Measurements from ENCODE around the gene OPRM1. TPM values are rescaled to one million over a fixed set of nuclear protein-coding genes. Genes with fewer than 3 reads are reported as not detected.

Gene OPRM1
- total and polyA plus RNA-seq, 4 experiments from 2014 or later: not detected

DNA sequence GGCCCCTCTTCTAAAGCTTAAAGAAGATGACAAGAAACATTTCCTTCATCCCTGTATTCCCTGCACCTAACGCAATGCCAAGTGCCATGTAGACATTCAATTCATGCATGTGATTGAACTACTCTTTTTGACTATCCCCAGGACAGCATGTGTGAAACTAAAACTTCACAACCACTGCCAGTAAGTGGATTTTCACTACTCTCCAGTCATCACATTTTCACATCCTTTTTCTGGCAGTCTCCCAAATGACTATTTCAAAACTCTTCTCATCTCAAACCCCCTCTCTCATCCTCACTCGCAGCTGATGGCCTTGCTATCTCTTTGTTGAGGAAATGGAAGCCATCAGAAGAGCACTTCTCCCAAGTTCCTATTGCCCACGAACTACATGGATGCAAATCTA is 122.6 kb downstream of the OPRM1 start:
- H3K4me1 ChIP-seq (ENCODE audit: insufficient read depth, low read length): peaks cover 40% of the 10 kb centered on the region
- no peaks in the 10 kb centered on the region for H3K9me3 ChIP-seq (ENCODE audit: control insufficient read depth in 1 of 2, low read length in 2 of 2)
- DNase-seq: no peak
- Mint-ChIP-seq H3K4me1 (peaks cover 35 to 58% (median 46%) of the 10 kb centered on the region in 4 donors), H3K9me3 (no peaks in the 10 kb centered on the region), H3K36me3 (peaks cover 31 to 50% of the 10 kb centered on the region in 2 donors), H3K4me3 (no peak overlapping the region), H3K27me3 (no peaks in the 10 kb centered on the region), H3K27ac (no peak overlapping the region)
- POLR2A ChIA-PET (ENCODE audit: partially characterized antibody): interaction anchor here (5.5 kb wide), 1 partner anchor 84 kb away, joined by 31 read pairs; no protein-coding TSS in a partner anchor
- no peaks in the 10 kb centered on the region for H3K27me3 ChIP-seq (ENCODE audit: insufficient read depth, low read length)
- H3K36me3 ChIP-seq (ENCODE audit: insufficient read depth, low read length): peaks cover 20% of the 10 kb centered on the region
- no peak overlapping the region for H3K27ac ChIP-seq (ENCODE audit: low read depth, low read length)
- intact Hi-C loops (cut with micrococcal nuclease): no loop called here
- no peak overlapping the region for H3K4me3 ChIP-seq (ENCODE audit: low read length in 2 of 2)
- CTCF ChIA-PET (ENCODE audit: partially characterized antibody): interaction anchor here (5.5 to 11.2 kb wide), 2 partner anchors 9 to 117 kb away, joined by 33 to 323 read pairs; no protein-coding TSS in a partner anchor

DNA sequence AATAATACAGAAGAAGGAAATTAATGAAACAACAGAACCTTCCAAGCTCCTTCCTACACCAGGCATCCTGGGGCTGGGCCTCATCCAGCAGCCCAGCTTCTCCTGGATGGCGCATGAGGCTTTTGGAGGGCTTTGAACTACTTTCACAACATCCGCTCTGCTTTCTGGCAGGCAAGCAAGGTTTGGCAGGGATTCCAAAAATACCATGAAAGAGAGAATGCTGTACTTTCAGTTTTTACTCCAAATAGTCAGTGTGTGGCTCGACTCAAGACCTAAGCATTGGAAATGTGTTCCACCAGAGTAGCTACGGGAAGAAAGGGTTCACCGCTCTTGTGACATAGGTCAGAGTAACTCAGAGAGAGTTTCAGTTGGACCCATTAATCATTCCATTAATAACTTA is 125.4 kb downstream of the OPRM1 start:
- peak overlapping the region in 6 of 7 donors; percentile 22 to 90 (median 70) for H3K27ac Mint-ChIP-seq
- H3K9me3 Mint-ChIP-seq: no peaks in the 10 kb centered on the region
- no peak overlapping the region for H3K27ac ChIP-seq (ENCODE audit: low read depth, low read length)
- H3K36me3 ChIP-seq (ENCODE audit: insufficient read depth, low read length): peaks cover 15% of the 10 kb centered on the region
- H3K27me3 Mint-ChIP-seq: no peaks in the 10 kb centered on the region
- intact Hi-C loops (cut with micrococcal nuclease): no loop called here
- H3K9me3 ChIP-seq (ENCODE audit: control insufficient read depth in 1 of 2, low read length in 2 of 2): no peaks in the 10 kb centered on the region
- peaks cover 23% of the 10 kb centered on the region for H3K4me1 ChIP-seq (ENCODE audit: insufficient read depth, low read length)
- H3K4me3 ChIP-seq (ENCODE audit: low read length in 2 of 2): no peak overlapping the region
- POLR2A ChIA-PET (ENCODE audit: partially characterized antibody): interaction anchor here (1.0 to 1.3 kb wide), 4 partner anchors 7 to 113 kb away, joined by 3 to 4 read pairs (median 4); no protein-coding TSS in a partner anchor
- H3K4me1 Mint-ChIP-seq: peaks cover 23 to 49% (median 33%) of the 10 kb centered on the region in 4 donors
- no peak for DNase-seq
- H3K27me3 ChIP-seq (ENCODE audit: insufficient read depth, low read length): no peaks in the 10 kb centered on the region
- peaks cover 46 to 57% of the 10 kb centered on the region in 2 donors for H3K36me3 Mint-ChIP-seq
- CTCF ChIA-PET (ENCODE audit: partially characterized antibody): interaction anchor here (0.8 to 2.8 kb wide), 6 partner anchors 7 to 113 kb away, joined by 3 to 14 read pairs (median 4); no protein-coding TSS in a partner anchor
- H3K4me3 Mint-ChIP-seq: peak overlapping the region in 2 of 8 donors; percentile 29 to 45

DNA sequence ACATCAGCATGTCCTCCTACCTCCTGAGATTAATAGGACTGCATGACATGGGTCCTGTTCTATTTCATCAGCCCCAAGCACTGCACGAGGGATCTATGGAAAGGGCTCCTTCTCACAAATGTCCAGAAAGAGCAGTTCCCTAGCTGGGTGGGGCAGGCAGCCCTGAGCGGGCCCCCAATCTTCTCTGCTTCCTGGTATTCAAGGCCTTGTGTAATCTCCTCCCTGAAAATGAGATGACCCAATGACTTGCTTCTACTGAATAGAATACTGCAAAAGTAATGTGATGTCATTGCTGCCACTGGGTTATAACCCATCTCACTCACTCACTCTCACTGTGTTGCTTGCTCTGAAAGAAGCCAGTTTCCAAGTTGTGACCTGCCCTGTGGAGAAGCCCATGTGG is 126.4 kb downstream of the OPRM1 start:
- POLR2A ChIA-PET (ENCODE audit: partially characterized antibody): interaction anchor here (1.0 to 1.3 kb wide), 3 partner anchors 8 to 112 kb away, joined by 3 to 4 read pairs (median 4); no protein-coding TSS in a partner anchor
- H3K27ac ChIP-seq (ENCODE audit: low read depth, low read length): no peak overlapping the region
- peaks cover 33% of the 10 kb centered on the region for H3K4me1 ChIP-seq (ENCODE audit: insufficient read depth, low read length)

GRCh38 chr6:154166140-154166539 is 127.1 kb downstream of the OPRM1 start:
- Histone ChIP-seq H3K27ac (ENCODE audit: low read depth, low read length) (no peak overlapping the region), H3K27me3 (ENCODE audit: insufficient read depth, low read length) (no peaks in the 10 kb centered on the region), H3K9me3 (ENCODE audit: control insufficient read depth in 1 of 2, low read length in 2 of 2) (no peaks in the 10 kb centered on the region), H3K4me3 (ENCODE audit: low read length in 2 of 2) (no peak overlapping the region), H3K36me3 (ENCODE audit: insufficient read depth, low read length) (peaks cover 8% of the 10 kb centered on the region), H3K4me1 (ENCODE audit: insufficient read depth, low read length) (peaks cover 39% of the 10 kb centered on the region)
- DNase-seq: no peak
- no peaks in the 10 kb centered on the region for H3K9me3 Mint-ChIP-seq
- ChIA-PET CTCF (ENCODE audit: partially characterized antibody) (interaction anchor here (1.0 to 2.8 kb wide), 7 partner anchors 8 to 111 kb away, joined by 3 to 14 read pairs (median 5); no protein-coding TSS in a partner anchor), POLR2A (ENCODE audit: partially characterized antibody) (interaction anchor here (1.0 kb wide), 1 partner anchor 9 kb away, joined by 3 read pairs; no protein-coding TSS in a partner anchor)
- no peak overlapping the region for H3K4me3 Mint-ChIP-seq
- intact Hi-C loops (cut with micrococcal nuclease): no loop called here
- H3K27me3 Mint-ChIP-seq: no peaks in the 10 kb centered on the region
- peaks cover 33 to 56% (median 39%) of the 10 kb centered on the region in 4 donors for H3K4me1 Mint-ChIP-seq
- peaks cover 45 to 58% of the 10 kb centered on the region in 2 donors for H3K36me3 Mint-ChIP-seq
- peak overlapping the region in 5 of 7 donors; percentile 36 to 90 (median 54) for H3K27ac Mint-ChIP-seq

More for the DNA sequence above, 126.4 kb downstream of the OPRM1 start:
- Mint-ChIP-seq H3K4me1 (peaks cover 33 to 55% (median 39%) of the 10 kb centered on the region in 4 donors), H3K27ac (peak overlapping the region; percentile 48 to 90 (median 63)), H3K9me3 (no peaks in the 10 kb centered on the region), H3K36me3 (peaks cover 46 to 59% of the 10 kb centered on the region in 2 donors), H3K27me3 (no peaks in the 10 kb centered on the region), H3K4me3 (peak overlapping the region in 1 of 8 donors; percentile 33)
- Histone ChIP-seq H3K4me3 (ENCODE audit: low read length in 2 of 2) (no peak overlapping the region), H3K27me3 (ENCODE audit: insufficient read depth, low read length) (no peaks in the 10 kb centered on the region), H3K9me3 (ENCODE audit: control insufficient read depth in 1 of 2, low read length in 2 of 2) (no peaks in the 10 kb centered on the region), H3K36me3 (ENCODE audit: insufficient read depth, low read length) (peaks cover 8% of the 10 kb centered on the region)
- CTCF ChIA-PET (ENCODE audit: partially characterized antibody): interaction anchor here (1.4 to 2.8 kb wide), 5 partner anchors 8 to 112 kb away, joined by 3 to 14 read pairs (median 5); no protein-coding TSS in a partner anchor
- intact Hi-C loops (cut with micrococcal nuclease): no loop called here
- DNase-seq: no peak

DNA sequence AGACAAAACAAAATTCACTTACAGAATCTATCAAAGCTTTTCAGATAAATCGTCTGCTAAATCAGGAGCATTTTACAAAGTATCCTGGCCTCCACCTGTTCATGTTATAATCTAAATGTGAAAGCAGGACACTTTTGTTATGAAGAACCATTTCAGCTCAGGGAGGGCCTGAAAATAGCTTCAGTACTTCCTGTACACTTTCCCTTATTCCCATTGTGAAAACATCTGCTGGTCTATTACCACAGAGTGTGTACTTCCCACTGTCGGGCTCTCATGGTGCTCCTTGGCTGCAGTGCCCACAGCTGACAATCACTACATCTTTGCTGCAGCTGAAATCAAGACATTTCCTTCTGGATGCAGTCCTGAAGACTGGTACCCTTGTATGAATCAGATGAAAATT is 128.1 kb downstream of the OPRM1 start:
- no peaks in the 10 kb centered on the region for H3K9me3 ChIP-seq (ENCODE audit: control insufficient read depth in 1 of 2, low read length in 2 of 2)
- Mint-ChIP-seq H3K9me3 (no peaks in the 10 kb centered on the region), H3K27me3 (no peaks in the 10 kb centered on the region), H3K4me1 (peaks cover 35 to 58% (median 45%) of the 10 kb centered on the region in 4 donors), H3K36me3 (peaks cover 55 to 65% of the 10 kb centered on the region in 2 donors), H3K27ac (peak overlapping the region in 5 of 7 donors; percentile 6 to 46 (median 29)), H3K4me3 (no peak overlapping the region)
- H3K27me3 ChIP-seq (ENCODE audit: insufficient read depth, low read length): no peaks in the 10 kb centered on the region
- H3K36me3 ChIP-seq (ENCODE audit: insufficient read depth, low read length): peaks cover 8% of the 10 kb centered on the region
- POLR2A ChIA-PET (ENCODE audit: partially characterized antibody): interaction anchor here (1.0 kb wide), 1 partner anchor 10 kb away, joined by 3 read pairs; no protein-coding TSS in a partner anchor
- no peak overlapping the region for H3K4me3 ChIP-seq (ENCODE audit: low read length in 2 of 2)
- peaks cover 41% of the 10 kb centered on the region for H3K4me1 ChIP-seq (ENCODE audit: insufficient read depth, low read length)
- CTCF ChIA-PET (ENCODE audit: partially characterized antibody): interaction anchor here (1.0 to 2.5 kb wide), 5 partner anchors 9 to 110 kb away, joined by 3 to 8 read pairs (median 6); no protein-coding TSS in a partner anchor
- DNase-seq: no peak
- intact Hi-C loops (cut with micrococcal nuclease): no loop called here
- no peak overlapping the region for H3K27ac ChIP-seq (ENCODE audit: low read depth, low read length)

- Mint-ChIP-seq H3K4me3 (no peak overlapping the region), H3K9me3 (peaks cover 0 to 11% (median 7%) of the 10 kb centered on the region in 8 donors), H3K36me3 (peaks cover 75 to 84% of the 10 kb centered on the region in 2 donors), H3K27ac (peak overlapping the region in 6 of 7 donors; percentile 11 to 86 (median 57)), H3K4me1 (peaks cover 48 to 78% (median 61%) of the 10 kb centered on the region in 4 donors), H3K27me3 (no peaks in the 10 kb centered on the region)
- peaks cover 44% of the 10 kb centered on the region for H3K4me1 ChIP-seq (ENCODE audit: insufficient read depth, low read length)
- no peaks in the 10 kb centered on the region for H3K27me3 ChIP-seq (ENCODE audit: insufficient read depth, low read length)
- intact Hi-C loops (cut with micrococcal nuclease): no loop called here
- H3K36me3 ChIP-seq (ENCODE audit: insufficient read depth, low read length): peaks cover 8% of the 10 kb centered on the region
- ChIA-PET POLR2A (ENCODE audit: partially characterized antibody) (no interaction called here), CTCF (ENCODE audit: partially characterized antibody) (interaction anchor here (1.6 to 5.2 kb wide), 2 partner anchors 11 to 15 kb away, joined by 4 to 33 read pairs; no protein-coding TSS in a partner anchor)
- no peaks in the 10 kb centered on the region for H3K9me3 ChIP-seq (ENCODE audit: control insufficient read depth in 1 of 2, low read length in 2 of 2)
- no peak overlapping the region for H3K27ac ChIP-seq (ENCODE audit: low read depth, low read length)
- H3K4me3 ChIP-seq (ENCODE audit: low read length in 2 of 2): no peak overlapping the region
- DNase-seq: no peak
These were observed 130.3 kb downstream of the OPRM1 start for GRCh38 chr6:154169193-154169847.

DNA sequence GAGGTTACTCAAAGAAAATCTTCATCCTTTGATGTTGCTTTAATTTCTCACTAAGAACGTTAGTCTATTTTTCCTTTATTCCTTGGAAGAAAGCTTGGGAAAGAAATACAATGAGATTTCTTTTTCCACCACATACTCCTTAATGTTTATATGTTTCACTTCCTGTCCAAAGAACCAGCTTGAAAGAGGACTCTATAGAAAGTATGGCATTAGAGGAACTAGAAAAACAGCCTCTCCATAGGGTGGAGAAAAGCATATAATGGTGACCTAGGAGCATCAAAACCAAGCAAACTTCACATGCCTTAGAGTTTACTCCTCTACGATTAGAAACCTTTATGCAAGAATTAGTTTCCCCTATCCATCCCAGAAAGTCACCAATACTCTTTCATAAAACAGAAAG is 131.1 kb downstream of the OPRM1 start:
- H3K27ac ChIP-seq (ENCODE audit: low read depth, low read length): no peak overlapping the region
- H3K27me3 ChIP-seq (ENCODE audit: insufficient read depth, low read length): no peaks in the 10 kb centered on the region
- peaks cover 8% of the 10 kb centered on the region for H3K36me3 ChIP-seq (ENCODE audit: insufficient read depth, low read length)
- no peak overlapping the region for H3K4me3 ChIP-seq (ENCODE audit: low read length in 2 of 2)
- POLR2A ChIA-PET (ENCODE audit: partially characterized antibody): no interaction called here
- no peaks in the 10 kb centered on the region for H3K9me3 ChIP-seq (ENCODE audit: control insufficient read depth in 1 of 2, low read length in 2 of 2)
- intact Hi-C loops (cut with micrococcal nuclease): no loop called here
- peak overlapping the region in 6 of 7 donors; percentile 1 to 68 (median 12) for H3K27ac Mint-ChIP-seq
- H3K4me1 ChIP-seq (ENCODE audit: insufficient read depth, low read length): peaks cover 36% of the 10 kb centered on the region
- H3K27me3 Mint-ChIP-seq: no peaks in the 10 kb centered on the region
- H3K4me1 Mint-ChIP-seq: peaks cover 53 to 82% (median 64%) of the 10 kb centered on the region in 4 donors
- CTCF ChIA-PET (ENCODE audit: partially characterized antibody): interaction anchor here (1.6 to 5.2 kb wide), 2 partner anchors 11 to 16 kb away, joined by 4 to 33 read pairs; no protein-coding TSS in a partner anchor
- H3K9me3 Mint-ChIP-seq: peaks cover 0 to 18% (median 10%) of the 10 kb centered on the region in 8 donors
- H3K4me3 Mint-ChIP-seq: peak overlapping the region in 1 of 8 donors; percentile 8
- no peak for DNase-seq
- H3K36me3 Mint-ChIP-seq: peaks cover 79 to 87% of the 10 kb centered on the region in 2 donors

All from CD4-positive, alpha-beta memory T cell (primary cell).